BE2C (cell line): ENCODE results near the gene PPIB.

ENCODE experiments used
- DNase-seq: peaks from one replicate; pipeline ENCODE4 v3.0.0-alpha.2; 2020
- H3K27me3 ChIP-seq: fragments of 250-450 bp; sonication (Bioruptor Pico); 2 replicates; pipeline ENCODE4 v1.5.1; 2020; ENCODE audit warnings: mild to moderate bottlenecking
- H3K36me3 ChIP-seq: fragments of 250-450 bp; sonication (Bioruptor Pico); 2 replicates; pipeline ENCODE4 v1.5.1; 2020; ENCODE audit warnings: mild to moderate bottlenecking
- H3K4me1 ChIP-seq: fragments of 250-450 bp; sonication (Bioruptor Pico); 2 replicates; pipeline ENCODE4 v1.5.1; 2020
- H3K4me3 ChIP-seq: 2 replicates; pipeline ENCODE4 v1.5.1; 2011; ENCODE audit warnings: low read depth, low read length
- H3K9me3 ChIP-seq: fragments of 250-450 bp; sonication (Bioruptor Pico); 2 replicates; pipeline ENCODE4 v1.5.1; 2020
- TF ChIP-seq, protein P1 (sequence below): IDR thresholded peaks from 2 replicates; pipeline ENCODE4 v1.5.1; 2012; ENCODE audit warnings: mild to moderate bottlenecking, low read depth, low read length

PPIB gene

GRCh38 chr15:64144565-64145281 lies 18.1 kb downstream of the PPIB start:
- H3K27me3 ChIP-seq, result no peaks in the 10 kb centered on the region

DNA sequence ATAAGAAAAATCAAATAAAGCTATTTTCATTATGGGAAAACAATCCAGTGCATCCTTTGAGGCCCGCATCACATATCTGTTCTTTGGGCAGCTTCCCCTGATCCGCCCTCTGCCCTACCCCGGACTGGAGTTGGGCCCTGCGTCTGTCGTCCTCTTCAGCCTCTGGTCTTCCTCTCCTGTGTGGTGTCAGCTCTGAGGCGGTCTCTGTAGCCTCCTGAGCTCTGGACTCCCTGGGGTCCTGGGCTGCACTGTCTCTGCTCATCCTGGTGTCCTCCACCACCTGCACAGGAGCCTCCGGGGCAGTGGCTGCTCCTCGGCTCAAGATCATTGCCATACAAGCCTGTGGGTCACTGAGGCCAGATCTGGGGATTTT lies 18.6 kb downstream of the PPIB start:
- Histone ChIP-seq H3K4me1 (peaks cover 11% of the 10 kb centered on the region), H3K9me3 (no peaks in the 10 kb centered on the region), H3K4me3 (no peak overlapping the region), H3K36me3 (peaks cover 12% of the 10 kb centered on the region; the same call in 1 of the 2 replicates), H3K27me3 (no peaks in the 10 kb centered on the region)
- TF ChIP-seq, protein P1, sequence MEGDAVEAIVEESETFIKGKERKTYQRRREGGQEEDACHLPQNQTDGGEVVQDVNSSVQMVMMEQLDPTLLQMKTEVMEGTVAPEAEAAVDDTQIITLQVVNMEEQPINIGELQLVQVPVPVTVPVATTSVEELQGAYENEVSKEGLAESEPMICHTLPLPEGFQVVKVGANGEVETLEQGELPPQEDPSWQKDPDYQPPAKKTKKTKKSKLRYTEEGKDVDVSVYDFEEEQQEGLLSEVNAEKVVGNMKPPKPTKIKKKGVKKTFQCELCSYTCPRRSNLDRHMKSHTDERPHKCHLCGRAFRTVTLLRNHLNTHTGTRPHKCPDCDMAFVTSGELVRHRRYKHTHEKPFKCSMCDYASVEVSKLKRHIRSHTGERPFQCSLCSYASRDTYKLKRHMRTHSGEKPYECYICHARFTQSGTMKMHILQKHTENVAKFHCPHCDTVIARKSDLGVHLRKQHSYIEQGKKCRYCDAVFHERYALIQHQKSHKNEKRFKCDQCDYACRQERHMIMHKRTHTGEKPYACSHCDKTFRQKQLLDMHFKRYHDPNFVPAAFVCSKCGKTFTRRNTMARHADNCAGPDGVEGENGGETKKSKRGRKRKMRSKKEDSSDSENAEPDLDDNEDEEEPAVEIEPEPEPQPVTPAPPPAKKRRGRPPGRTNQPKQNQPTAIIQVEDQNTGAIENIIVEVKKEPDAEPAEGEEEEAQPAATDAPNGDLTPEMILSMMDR, result no peak
- DNase-seq, result no peak

More at GRCh38 chr15:64144565-64145281, 18.1 kb downstream of the PPIB start:
- TF ChIP-seq, protein P1, result no peak
- DNase-seq, result no peak
- Histone ChIP-seq H3K4me3 (no peak overlapping the region), H3K36me3 (peaks cover 12% of the 10 kb centered on the region; the same call in 1 of the 2 replicates), H3K4me1 (peaks cover 11% of the 10 kb centered on the region), H3K9me3 (no peaks in the 10 kb centered on the region)

DNA sequence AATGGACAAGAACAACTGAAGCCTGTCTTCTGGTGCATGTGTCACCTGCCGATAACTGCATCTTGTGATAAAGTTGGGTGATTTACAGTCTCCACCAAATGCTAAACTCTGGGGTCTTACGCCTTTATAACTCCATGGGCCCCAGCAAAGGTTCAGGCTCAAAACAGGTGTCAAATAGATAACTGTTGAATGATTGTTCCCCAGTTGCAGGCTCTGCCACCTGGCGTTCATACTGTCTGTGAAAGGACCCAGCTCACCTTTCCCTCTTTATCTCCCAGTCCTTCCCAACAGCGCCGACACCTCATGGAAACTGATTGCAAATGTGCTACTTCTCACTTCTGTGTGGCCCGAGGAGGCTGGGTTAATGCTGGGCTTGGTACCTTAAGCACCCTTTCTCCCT lies 19.5 kb downstream of the PPIB start:
- H3K4me3 ChIP-seq, result no peak overlapping the region
- no peaks in the 10 kb centered on the region for H3K9me3 ChIP-seq
- H3K36me3 ChIP-seq, result peaks cover 12% of the 10 kb centered on the region; the same call in 1 of the 2 replicates
- TF ChIP-seq, protein P1, result no peak
- peaks cover 11% of the 10 kb centered on the region for H3K4me1 ChIP-seq
- H3K27me3 ChIP-seq, result no peaks in the 10 kb centered on the region
- no peak for DNase-seq

- DNase-seq, result no peak
- TF ChIP-seq, protein P1, result no peak
- Histone ChIP-seq H3K36me3 (peaks cover 23% of the 10 kb centered on the region), H3K27me3 (no peaks in the 10 kb centered on the region), H3K4me3 (no peak overlapping the region), H3K4me1 (peaks cover 7% of the 10 kb centered on the region), H3K9me3 (no peaks in the 10 kb centered on the region)
These were observed 20.9 kb downstream of the PPIB start for GRCh38 chr15:64141798-64142512.

DNA sequence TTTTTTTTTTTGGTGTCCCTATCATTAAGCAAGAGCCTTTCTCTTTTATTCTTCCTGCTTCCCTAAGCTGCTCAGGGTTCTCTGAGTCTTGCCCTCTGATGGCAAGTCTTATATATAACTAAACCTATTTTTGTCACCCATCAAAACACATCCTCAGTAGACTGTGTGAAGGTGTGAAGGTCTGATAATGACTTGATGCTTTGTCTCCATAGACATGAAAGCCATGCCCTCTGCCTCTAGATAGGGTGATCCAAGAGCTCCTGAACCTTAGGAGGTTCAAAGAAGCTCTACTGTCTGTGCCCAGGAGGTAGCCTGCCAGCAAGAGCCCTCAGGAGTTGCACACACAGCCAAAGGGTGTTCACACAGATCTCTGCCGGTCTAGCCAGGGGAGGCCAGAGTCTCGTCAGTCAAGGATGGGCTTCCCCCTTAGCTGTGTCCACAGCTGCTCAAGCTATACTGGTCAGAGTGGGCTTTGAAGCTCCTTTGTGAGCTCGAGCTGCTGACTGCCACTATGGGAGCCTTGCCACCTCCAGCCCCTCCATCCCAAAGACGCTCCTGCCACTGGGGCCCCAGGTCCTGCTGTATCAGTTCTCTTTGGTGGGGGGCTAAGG lies 24.4 kb downstream of the PPIB start:
- H3K4me1 ChIP-seq, result peaks cover 14% of the 10 kb centered on the region
- no peak for DNase-seq
- no peak overlapping the region for H3K4me3 ChIP-seq
- TF ChIP-seq, protein P1, result no peak
- H3K9me3 ChIP-seq, result no peaks in the 10 kb centered on the region
- H3K36me3 ChIP-seq, result peaks cover 45% of the 10 kb centered on the region
- no peaks in the 10 kb centered on the region for H3K27me3 ChIP-seq
